ENCODE data around the gene SF3B3.
"Not testable (repeated sequence)": the region's sequence is repeated elsewhere in the genome, so short reads cannot be mapped to it uniquely, and the experiment has no call there.

Gene SF3B3

DNA sequence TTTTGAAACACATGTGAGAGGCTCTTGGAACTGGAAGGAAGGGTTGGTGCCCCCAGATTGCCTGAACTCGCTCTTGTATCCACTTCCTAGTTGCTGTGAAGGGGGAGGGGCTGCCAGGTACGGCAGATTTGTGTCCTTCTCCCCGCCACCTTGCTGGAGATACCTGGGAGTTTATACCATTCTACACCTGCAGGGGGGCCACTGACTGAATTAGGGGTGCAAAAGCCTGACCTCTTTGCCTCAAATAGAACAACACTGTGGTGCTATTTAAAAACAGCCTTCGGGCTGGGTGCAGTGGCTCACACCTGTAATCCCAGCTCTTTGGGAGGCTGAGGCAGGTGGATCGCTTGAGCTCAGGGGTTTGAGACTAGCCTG, 87.6 kb downstream of the SF3B3 start:
- no peaks in the 10 kb centered on the region for H3K36me3 ChIP-seq (ENCODE audit: control insufficient read depth in 5 of 5, insufficient read depth in 5 of 5, low read length in 5 of 5)
- H3K9me3 ChIP-seq (ENCODE audit: control insufficient read depth in 5 of 5, low read length in 5 of 5), result no peaks in the 10 kb centered on the region
- no peak overlapping the region for H3K27ac ChIP-seq (ENCODE audit: low read depth, low read length)
- H3K4me1 ChIP-seq (ENCODE audit: control insufficient read depth in 5 of 5, insufficient read depth in 5 of 5, low read length in 5 of 5), result peaks cover 0 to 5% (median 3%) of the 10 kb centered on the region in 5 donors
- no peak overlapping the region for H3K9ac ChIP-seq (ENCODE audit: low read length in 5 of 5)
- H3K4me3 ChIP-seq (ENCODE audit: low read depth in 1 of 5, low read length in 5 of 5), result no peak overlapping the region
- no peaks in the 10 kb centered on the region for H3K27me3 ChIP-seq (ENCODE audit: control insufficient read depth in 5 of 5, insufficient read depth in 4 of 5, low read length in 5 of 5)

DNA sequence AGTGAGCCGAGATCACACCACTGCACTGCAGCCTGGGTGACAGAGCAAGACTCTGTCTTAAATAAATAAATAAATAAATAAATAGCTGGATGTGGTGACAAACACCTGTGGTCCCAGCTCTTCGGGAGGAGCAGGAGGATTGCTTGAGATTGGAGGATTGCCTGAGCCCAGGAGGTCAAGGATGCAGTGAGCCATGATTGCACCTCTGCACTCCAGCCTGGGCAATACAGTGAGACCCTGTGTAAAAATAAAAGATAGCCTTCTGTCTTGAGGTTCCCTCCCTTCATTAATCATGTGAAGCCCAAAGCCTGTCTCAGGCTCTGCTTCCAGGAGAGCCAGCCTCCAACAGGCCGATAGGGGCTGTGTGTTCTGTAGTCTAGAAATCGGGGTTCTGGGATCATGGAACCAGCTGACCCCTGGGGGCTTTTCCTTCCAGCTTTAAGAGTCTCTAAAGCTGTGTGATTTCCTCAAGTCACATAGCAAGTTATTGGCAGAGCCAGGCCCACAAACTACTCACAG, 88.2 kb downstream of the SF3B3 start:
- Histone ChIP-seq H3K4me3 (ENCODE audit: low read depth in 1 of 5, low read length in 5 of 5) (no peak overlapping the region), H3K27me3 (ENCODE audit: control insufficient read depth in 5 of 5, insufficient read depth in 4 of 5, low read length in 5 of 5) (no peaks in the 10 kb centered on the region), H3K9ac (ENCODE audit: low read length in 5 of 5) (no peak overlapping the region), H3K4me1 (ENCODE audit: control insufficient read depth in 5 of 5, insufficient read depth in 5 of 5, low read length in 5 of 5) (peaks cover 0 to 5% (median 3%) of the 10 kb centered on the region in 5 donors), H3K36me3 (ENCODE audit: control insufficient read depth in 5 of 5, insufficient read depth in 5 of 5, low read length in 5 of 5) (no peaks in the 10 kb centered on the region), H3K27ac (ENCODE audit: low read depth, low read length) (no peak overlapping the region), H3K9me3 (ENCODE audit: control insufficient read depth in 5 of 5, low read length in 5 of 5) (no peaks in the 10 kb centered on the region)

DNA sequence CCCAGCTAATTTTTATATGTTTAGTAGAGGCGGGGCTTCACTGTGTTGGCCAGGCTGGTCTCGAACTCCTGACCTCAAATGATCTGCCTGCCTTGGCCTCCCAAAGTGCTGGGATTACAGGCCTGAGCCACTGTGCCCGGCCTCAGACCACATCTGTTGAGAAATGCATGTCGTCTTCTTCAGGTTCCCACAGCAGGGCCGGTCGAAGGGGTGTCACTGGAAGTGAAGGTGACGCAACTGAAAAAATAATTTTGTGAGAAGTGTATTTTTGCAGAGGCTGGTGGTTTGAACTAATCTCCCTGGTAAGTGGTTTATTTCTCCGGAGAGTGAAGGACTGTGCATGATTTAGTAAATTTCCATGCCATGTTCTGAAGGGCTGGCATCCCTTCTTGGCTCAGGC, 89.3 kb downstream of the SF3B3 start:
- Histone ChIP-seq H3K36me3 (ENCODE audit: control insufficient read depth in 5 of 5, insufficient read depth in 5 of 5, low read length in 5 of 5) (no peaks in the 10 kb centered on the region), H3K9me3 (ENCODE audit: control insufficient read depth in 5 of 5, low read length in 5 of 5) (no peaks in the 10 kb centered on the region), H3K9ac (ENCODE audit: low read length in 5 of 5) (no peak overlapping the region), H3K4me3 (ENCODE audit: low read depth in 1 of 5, low read length in 5 of 5) (no peak overlapping the region), H3K27ac (ENCODE audit: low read depth, low read length) (no peak overlapping the region), H3K27me3 (ENCODE audit: control insufficient read depth in 5 of 5, insufficient read depth in 4 of 5, low read length in 5 of 5) (no peaks in the 10 kb centered on the region), H3K4me1 (ENCODE audit: control insufficient read depth in 5 of 5, insufficient read depth in 5 of 5, low read length in 5 of 5) (peaks cover 0 to 5% (median 3%) of the 10 kb centered on the region in 5 donors)

DNA sequence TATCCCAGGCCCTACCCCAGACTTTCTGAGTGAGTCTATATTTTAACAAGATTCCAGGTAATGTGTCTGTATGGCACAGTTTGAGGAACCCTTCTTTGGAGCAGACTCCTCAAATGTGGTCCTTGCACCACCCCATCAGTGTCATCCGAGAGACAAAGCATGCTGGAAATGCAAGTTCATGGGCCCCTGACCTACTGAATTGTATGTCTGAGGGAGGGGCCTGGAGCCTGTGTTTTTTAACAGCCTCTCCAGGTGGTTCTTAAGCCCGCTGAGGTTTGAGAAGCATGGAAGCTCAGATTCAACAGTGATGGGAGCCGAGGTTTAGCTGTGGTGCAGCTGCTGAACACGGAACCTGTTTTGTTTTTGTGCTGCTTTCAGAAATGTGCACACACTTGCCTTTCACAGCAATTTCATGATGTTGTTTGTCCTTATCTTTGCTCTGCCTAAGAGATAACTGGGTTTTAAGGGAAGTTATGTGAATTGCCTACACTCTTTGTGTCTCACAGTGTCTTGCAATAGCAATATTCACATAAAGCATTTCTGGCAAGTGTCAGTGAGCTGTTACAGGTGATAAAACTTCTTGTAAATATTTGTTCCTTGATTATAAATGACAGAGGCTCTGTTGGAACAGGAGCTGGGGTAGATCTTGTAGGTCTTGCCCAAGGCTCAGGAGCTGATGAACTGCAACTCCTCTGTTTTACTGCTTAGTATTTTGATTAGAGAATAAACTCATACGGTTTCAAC, 90.8 kb downstream of the SF3B3 start:
- Histone ChIP-seq H3K27ac (ENCODE audit: low read depth, low read length) (no peak overlapping the region), H3K4me3 (ENCODE audit: low read depth in 1 of 5, low read length in 5 of 5) (no peak overlapping the region), H3K9me3 (ENCODE audit: control insufficient read depth in 5 of 5, low read length in 5 of 5) (no peaks in the 10 kb centered on the region), H3K9ac (ENCODE audit: low read length in 5 of 5) (no peak overlapping the region), H3K4me1 (ENCODE audit: control insufficient read depth in 5 of 5, insufficient read depth in 5 of 5, low read length in 5 of 5) (peaks cover 0 to 5% (median 3%) of the 10 kb centered on the region in 5 donors), H3K36me3 (ENCODE audit: control insufficient read depth in 5 of 5, insufficient read depth in 5 of 5, low read length in 5 of 5) (no peaks in the 10 kb centered on the region), H3K27me3 (ENCODE audit: control insufficient read depth in 5 of 5, insufficient read depth in 4 of 5, low read length in 5 of 5) (no peaks in the 10 kb centered on the region)

DNA sequence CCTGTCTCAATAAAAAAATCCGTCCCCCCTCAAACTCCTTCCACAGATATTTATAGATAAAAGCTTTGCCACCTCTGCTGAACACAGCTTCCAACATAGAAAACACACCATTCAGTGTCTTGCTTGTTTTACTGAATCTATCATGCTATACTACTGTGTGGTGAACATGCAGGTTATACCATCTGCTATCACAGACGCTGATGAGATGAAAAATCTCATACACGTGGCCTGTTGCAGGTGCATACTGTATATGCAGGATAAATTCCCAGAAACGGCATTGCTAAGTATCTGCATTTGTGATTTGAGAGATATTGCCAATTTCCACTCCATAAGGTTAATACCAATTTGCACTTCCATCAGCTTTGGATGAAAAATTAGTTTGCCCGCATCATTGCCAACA, 92.3 kb downstream of the SF3B3 start:
- Histone ChIP-seq H3K4me3 (ENCODE audit: low read depth in 1 of 5, low read length in 5 of 5) (no peak overlapping the region), H3K9me3 (ENCODE audit: control insufficient read depth in 5 of 5, low read length in 5 of 5) (no peaks in the 10 kb centered on the region), H3K36me3 (ENCODE audit: control insufficient read depth in 5 of 5, insufficient read depth in 5 of 5, low read length in 5 of 5) (no peaks in the 10 kb centered on the region), H3K27me3 (ENCODE audit: control insufficient read depth in 5 of 5, insufficient read depth in 4 of 5, low read length in 5 of 5) (no peaks in the 10 kb centered on the region), H3K9ac (ENCODE audit: low read length in 5 of 5) (no peak overlapping the region), H3K27ac (ENCODE audit: low read depth, low read length) (no peak overlapping the region), H3K4me1 (ENCODE audit: control insufficient read depth in 5 of 5, insufficient read depth in 5 of 5, low read length in 5 of 5) (no peaks in the 10 kb centered on the region)

DNA sequence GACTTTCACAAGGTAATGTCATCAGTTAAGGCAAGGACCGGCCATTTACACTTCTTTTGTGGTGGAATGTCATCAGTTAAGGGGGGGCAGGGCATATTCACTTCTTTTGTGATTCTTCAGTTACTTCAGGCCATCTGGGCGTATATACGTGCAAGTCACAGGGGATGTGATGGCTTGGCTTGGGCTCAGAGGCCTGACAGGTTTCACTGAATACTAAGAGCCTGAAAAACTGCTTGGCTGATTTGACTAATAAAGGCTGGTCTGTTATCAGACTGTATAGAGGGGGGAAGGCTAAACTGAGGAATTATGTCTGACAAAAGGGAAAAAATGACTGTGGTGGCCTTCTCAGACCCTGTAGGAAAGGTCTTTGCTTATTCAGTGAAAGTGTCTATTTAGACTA, 98.2 kb downstream of the SF3B3 start:
- not testable (repeated sequence) for H3K4me1 ChIP-seq (ENCODE audit: control insufficient read depth in 5 of 5, insufficient read depth in 5 of 5, low read length in 5 of 5); H3K4me3 ChIP-seq (ENCODE audit: low read depth in 1 of 5, low read length in 5 of 5); H3K27me3 ChIP-seq (ENCODE audit: control insufficient read depth in 5 of 5, insufficient read depth in 4 of 5, low read length in 5 of 5); H3K27ac ChIP-seq (ENCODE audit: low read depth, low read length); H3K9ac ChIP-seq (ENCODE audit: low read length in 5 of 5); H3K9me3 ChIP-seq (ENCODE audit: control insufficient read depth in 5 of 5, low read length in 5 of 5); H3K36me3 ChIP-seq (ENCODE audit: control insufficient read depth in 5 of 5, insufficient read depth in 5 of 5, low read length in 5 of 5)
